Neural progenitor cell (in vitro differentiated cells): Measurements from ENCODE around the gene PDC. TPM values are rescaled to one million over a fixed set of nuclear protein-coding genes. Genes with fewer than 3 reads are reported as not detected.
A peak's percentile ranks its signal among the peaks of the same experiment; 100 is the strongest.
"Not testable (repeated sequence)": the region's sequence is repeated elsewhere in the genome, so short reads cannot be mapped to it uniquely, and the experiment has no call there.

ENCODE experiments used
- DNase-seq: peaks from one replicate; pipeline ENCODE4 v3.0.0-alpha.2; 2016; ENCODE audit warnings: low spot score
- H2AFZ ChIP-seq: fragments of 200-600 bp; sonication (generic); replicated peaks from 2 replicates; pipeline ENCODE4 v1.6.1; 2016; ENCODE audit warnings: antibody characterized with exemption
- H3F3A ChIP-seq: fragments of 200-600 bp; sonication (generic); 2 replicates; pipeline ENCODE4 v1.6.1; 2016; ENCODE audit warnings: antibody characterized with exemption, low read depth
- H3K27ac ChIP-seq: fragments of 200-600 bp; sonication (generic); 2 replicates; pipeline ENCODE4 v1.5.1; 2016; ENCODE audit warnings: mild to moderate bottlenecking
- H3K27me3 ChIP-seq: fragments of 200-600 bp; sonication (generic); 2 replicates; pipeline ENCODE4 v1.6.1; 2016; ENCODE audit warnings: mild to moderate bottlenecking, moderate library complexity
- H3K36me3 ChIP-seq: fragments of 200-600 bp; sonication (generic); 2 replicates; pipeline ENCODE4 v1.5.1; 2016
- H3K4me1 ChIP-seq: fragments of 200-600 bp; sonication (generic); 2 replicates; pipeline ENCODE4 v1.6.1; 2016; ENCODE audit warnings: mixed run types
- H3K4me2 ChIP-seq: fragments of 200-600 bp; sonication (generic); 2 replicates; pipeline ENCODE4 v1.6.1; 2016
- H3K4me3 ChIP-seq: fragments of 200-600 bp; sonication (generic); 2 replicates; pipeline ENCODE4 v1.5.1; 2016
- H3K79me2 ChIP-seq: fragments of 200-600 bp; sonication (generic); 2 replicates; pipeline ENCODE4 v1.6.1; 2016; ENCODE audit warnings: low read depth
- H3K9ac ChIP-seq: fragments of 200-600 bp; sonication (generic); 2 replicates; pipeline ENCODE4 v1.6.1; 2016
- H3K9me3 ChIP-seq: fragments of 200-600 bp; sonication (generic); 2 replicates; pipeline ENCODE4 v1.5.1; 2016; ENCODE audit warnings: low read depth
- H4K20me1 ChIP-seq: fragments of 200-600 bp; sonication (generic); 2 replicates; pipeline ENCODE4 v1.6.1; 2016; ENCODE audit warnings: low read depth
- H3K27ac Mint-ChIP-seq: 3 replicates; pipeline ENCODE4 v1.8.0; 2021; ENCODE audit warnings: mixed read lengths
- H3K27me3 Mint-ChIP-seq: 2 replicates; pipeline ENCODE4 v1.8.0; 2022; ENCODE audit warnings: low read depth, mild to moderate bottlenecking, inconsistent platforms, moderate library complexity, mixed read lengths; ENCODE audit not compliant: insufficient read depth
- H3K36me3 Mint-ChIP-seq: 3 replicates; pipeline ENCODE4 v1.8.0; 2021; ENCODE audit warnings: mixed read lengths
- H3K4me1 Mint-ChIP-seq: 3 replicates; pipeline ENCODE4 v1.8.0; 2021; ENCODE audit warnings: mixed read lengths
- H3K4me3 Mint-ChIP-seq: 3 replicates; pipeline ENCODE4 v1.8.0; 2021; ENCODE audit warnings: mild to moderate bottlenecking, moderate library complexity, mixed read lengths
- H3K9me3 Mint-ChIP-seq: 3 replicates; pipeline ENCODE4 v1.8.0; 2020; ENCODE audit warnings: mixed read lengths
- CTCF ChIP-seq: fragments of 200-600 bp; sonication (generic); IDR thresholded peaks from 2 replicates; pipeline ENCODE4 v1.5.1; 2017; ENCODE audit warnings: antibody characterized with exemption, mild to moderate bottlenecking
- EZH2 ChIP-seq: fragments of 200-600 bp; sonication (generic); IDR thresholded peaks from 2 replicates; pipeline ENCODE4 v1.6.1; 2017; ENCODE audit warnings: antibody characterized with exemption, mild to moderate bottlenecking, moderate library complexity
- EZH2phosphoT487 ChIP-seq: fragments of 200-600 bp; sonication (generic); IDR thresholded peaks from 2 replicates; pipeline ENCODE4 v1.6.1; 2017; ENCODE audit warnings: antibody characterized with exemption
- total RNA-seq: library from RNA; depleted of rRNA; stranded (reverse); fragments of >200 nt; gene quantifications from 2 replicates; pipeline ENCODE4 v1.2.3, GENCODE V29; 2015; ENCODE audit warnings: low replicate concordance

The PDC gene
- total RNA-seq, 1 donor from 2014 or later = not detected

GRCh38 chr1:186474208-186474607 lies 13.3 kb upstream of the PDC start:
- no peak overlapping the region for H3K27ac ChIP-seq
- H3K4me1 ChIP-seq = no peaks in the 10 kb centered on the region
- peaks cover 4% of the 10 kb centered on the region for H3K4me1 Mint-ChIP-seq
- H3K9me3 Mint-ChIP-seq = no peaks in the 10 kb centered on the region
- H3K79me2 ChIP-seq = no peaks in the 10 kb centered on the region
- H3K27ac Mint-ChIP-seq = no peak overlapping the region
- H3K4me2 ChIP-seq = no peak overlapping the region
- H3K27me3 Mint-ChIP-seq = no peaks in the 10 kb centered on the region
- DNase-seq = peak; percentile 3
- H3F3A ChIP-seq = no peaks in the 10 kb centered on the region
- no peak overlapping the region for H2AFZ ChIP-seq
- no peak overlapping the region for H3K4me3 Mint-ChIP-seq
- no peaks in the 10 kb centered on the region for H4K20me1 ChIP-seq
- no peaks in the 10 kb centered on the region for H3K27me3 ChIP-seq
- TF ChIP-seq CTCF (no peak), EZH2 (no peak), EZH2phosphoT487 (no peak)
- no peak overlapping the region for H3K9ac ChIP-seq
- no peaks in the 10 kb centered on the region for H3K36me3 Mint-ChIP-seq
- no peaks in the 10 kb centered on the region for H3K9me3 ChIP-seq
- no peaks in the 10 kb centered on the region for H3K36me3 ChIP-seq
- no peak overlapping the region for H3K4me3 ChIP-seq

- no peak overlapping the region for H2AFZ ChIP-seq
- no peaks in the 10 kb centered on the region for H3K4me1 ChIP-seq
- no peaks in the 10 kb centered on the region for H3K36me3 ChIP-seq
- H3K4me2 ChIP-seq = no peak overlapping the region
- no peak for DNase-seq
- H3F3A ChIP-seq = no peaks in the 10 kb centered on the region
- Mint-ChIP-seq H3K27ac (no peak overlapping the region), H3K4me3 (no peak overlapping the region), H3K4me1 (no peaks in the 10 kb centered on the region), H3K9me3 (no peaks in the 10 kb centered on the region), H3K36me3 (no peaks in the 10 kb centered on the region), H3K27me3 (no peaks in the 10 kb centered on the region)
- H3K27ac ChIP-seq = no peak overlapping the region
- H3K27me3 ChIP-seq = no peaks in the 10 kb centered on the region
- H3K79me2 ChIP-seq = no peaks in the 10 kb centered on the region
- no peak for TF ChIP-seq CTCF
- TF ChIP-seq EZH2phosphoT487 = no peak
- TF ChIP-seq EZH2 = no peak
- no peak overlapping the region for H3K9ac ChIP-seq
- no peaks in the 10 kb centered on the region for H3K9me3 ChIP-seq
- no peaks in the 10 kb centered on the region for H4K20me1 ChIP-seq
- H3K4me3 ChIP-seq = no peak overlapping the region
Observed at GRCh38 chr1:186473047-186473446, 12.1 kb upstream of the PDC start.

DNA sequence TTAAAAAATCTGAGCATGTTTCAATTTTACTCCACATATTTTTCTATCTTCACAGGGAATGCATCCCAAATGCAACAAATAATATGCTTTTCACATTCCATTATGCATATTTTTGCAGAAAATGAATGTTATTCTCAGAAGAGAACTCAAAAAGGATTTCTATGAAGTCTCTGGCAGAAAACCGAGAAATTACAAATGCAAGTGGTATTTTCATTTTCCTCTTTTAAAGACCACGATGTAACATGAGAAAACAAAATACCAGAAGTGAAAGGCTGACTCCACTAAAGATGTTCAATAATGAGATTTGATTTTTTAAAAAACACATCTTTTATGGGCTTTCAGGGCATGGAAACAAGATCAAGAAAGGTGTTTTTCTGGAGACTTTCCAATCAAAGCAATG lies 5.0 kb upstream of the PDC start:
- H3K36me3 Mint-ChIP-seq = no peaks in the 10 kb centered on the region
- Histone ChIP-seq H4K20me1 (no peaks in the 10 kb centered on the region), H3F3A (no peaks in the 10 kb centered on the region), H3K9me3 (no peaks in the 10 kb centered on the region), H3K4me2 (no peak overlapping the region), H3K4me1 (no peaks in the 10 kb centered on the region), H3K9ac (no peak overlapping the region), H3K27ac (no peak overlapping the region), H2AFZ (no peak overlapping the region), H3K4me3 (no peak overlapping the region), H3K36me3 (no peaks in the 10 kb centered on the region), H3K27me3 (no peaks in the 10 kb centered on the region), H3K79me2 (no peaks in the 10 kb centered on the region)
- no peaks in the 10 kb centered on the region for H3K9me3 Mint-ChIP-seq
- no peak overlapping the region for H3K4me3 Mint-ChIP-seq
- DNase-seq = no peak
- no peak overlapping the region for H3K27ac Mint-ChIP-seq
- no peaks in the 10 kb centered on the region for H3K4me1 Mint-ChIP-seq
- H3K27me3 Mint-ChIP-seq = no peaks in the 10 kb centered on the region
- TF ChIP-seq CTCF (no peak), EZH2phosphoT487 (no peak), EZH2 (no peak)

DNA sequence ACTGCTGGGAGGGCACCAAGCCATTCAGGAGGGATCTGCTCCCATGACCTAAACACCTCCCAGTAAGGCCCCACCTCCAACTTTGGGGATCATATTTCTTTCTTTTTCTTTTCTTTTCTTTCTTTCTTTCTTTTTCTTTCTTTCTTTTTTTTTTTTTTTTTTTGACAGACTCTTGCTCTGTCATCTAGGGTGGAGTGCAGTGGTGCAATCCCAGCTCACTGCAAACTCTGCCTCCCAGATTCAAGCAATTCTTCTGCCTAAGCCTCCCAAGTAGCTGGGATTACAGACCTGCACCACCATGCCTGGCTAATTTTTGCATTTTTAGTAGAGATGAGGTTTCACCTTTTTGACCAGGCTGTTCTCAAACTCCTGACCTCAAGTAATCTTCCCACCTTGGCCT lies 4.6 kb upstream of the PDC start:
- H3K4me3 Mint-ChIP-seq, H3K36me3 Mint-ChIP-seq, H3K36me3 ChIP-seq, H3K27me3 ChIP-seq, H4K20me1 ChIP-seq, H2AFZ ChIP-seq, DNase-seq, H3K9me3 ChIP-seq, H3K4me2 ChIP-seq, H3F3A ChIP-seq, H3K9me3 Mint-ChIP-seq, H3K9ac ChIP-seq, H3K27ac ChIP-seq, H3K4me3 ChIP-seq, H3K4me1 Mint-ChIP-seq, H3K79me2 ChIP-seq, H3K27ac Mint-ChIP-seq, H3K4me1 ChIP-seq, H3K27me3 Mint-ChIP-seq: not testable (repeated sequence)
